ENCODE results near the gene DOK6. TPM values are rescaled to one million over a fixed set of nuclear protein-coding genes. Genes with fewer than 3 reads are reported as not detected.

Gene DOK6
- total RNA-seq, 6 donors from 2014 or later: 0.89 to 6.1 (median 1.9) TPM

- DNase-seq: no peak
- WGBS, 2 donors: 84 to 89% methylated on average over 17 to 19 of the region's 19 CpGs
- H3K9me3 ChIP-seq: no peaks in the 10 kb centered on the region
- no peak overlapping the region for H3K27ac ChIP-seq
- no peaks in the 10 kb centered on the region for H3K27me3 ChIP-seq
- no peaks in the 10 kb centered on the region for H3K4me1 ChIP-seq
- TF ChIP-seq POLR2AphosphoS5 (IDR thresholded peaks at IDR 0.05) (no peak), EP300 (IDR thresholded peaks at IDR 0.05) (no peak), POLR2A (IDR thresholded peaks at IDR 0.05) (no peak)
- TF ChIP-seq, protein P1, sequence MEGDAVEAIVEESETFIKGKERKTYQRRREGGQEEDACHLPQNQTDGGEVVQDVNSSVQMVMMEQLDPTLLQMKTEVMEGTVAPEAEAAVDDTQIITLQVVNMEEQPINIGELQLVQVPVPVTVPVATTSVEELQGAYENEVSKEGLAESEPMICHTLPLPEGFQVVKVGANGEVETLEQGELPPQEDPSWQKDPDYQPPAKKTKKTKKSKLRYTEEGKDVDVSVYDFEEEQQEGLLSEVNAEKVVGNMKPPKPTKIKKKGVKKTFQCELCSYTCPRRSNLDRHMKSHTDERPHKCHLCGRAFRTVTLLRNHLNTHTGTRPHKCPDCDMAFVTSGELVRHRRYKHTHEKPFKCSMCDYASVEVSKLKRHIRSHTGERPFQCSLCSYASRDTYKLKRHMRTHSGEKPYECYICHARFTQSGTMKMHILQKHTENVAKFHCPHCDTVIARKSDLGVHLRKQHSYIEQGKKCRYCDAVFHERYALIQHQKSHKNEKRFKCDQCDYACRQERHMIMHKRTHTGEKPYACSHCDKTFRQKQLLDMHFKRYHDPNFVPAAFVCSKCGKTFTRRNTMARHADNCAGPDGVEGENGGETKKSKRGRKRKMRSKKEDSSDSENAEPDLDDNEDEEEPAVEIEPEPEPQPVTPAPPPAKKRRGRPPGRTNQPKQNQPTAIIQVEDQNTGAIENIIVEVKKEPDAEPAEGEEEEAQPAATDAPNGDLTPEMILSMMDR (IDR thresholded peaks at IDR 0.05): no peak
- ATAC-seq (ENCODE audit: low FRiP score in 2 of 2): no peak
- H3K36me3 ChIP-seq: no peaks in the 10 kb centered on the region
- H3K4me3 ChIP-seq: no peak overlapping the region
Measured at GRCh38 chr18:69895066-69896047, 494.7 kb downstream of the DOK6 start.

- ATAC-seq (ENCODE audit: low FRiP score in 2 of 2): no peak
- TF ChIP-seq POLR2A (IDR thresholded peaks at IDR 0.05): no peak
- TF ChIP-seq EP300 (IDR thresholded peaks at IDR 0.05): no peak
- TF ChIP-seq, protein P1 (IDR thresholded peaks at IDR 0.05): no peak
- no peak for TF ChIP-seq POLR2AphosphoS5 (IDR thresholded peaks at IDR 0.05)
- no peaks in the 10 kb centered on the region for H3K36me3 ChIP-seq
Measured at GRCh38 chr18:69897397-69898108, 496.9 kb downstream of the DOK6 start.

GRCh38 chr18:69898241-69898861 is 497.7 kb downstream of the DOK6 start:
- Histone ChIP-seq H3K4me3 (no peak overlapping the region), H3K4me1 (no peaks in the 10 kb centered on the region), H3K9me3 (no peaks in the 10 kb centered on the region), H3K36me3 (no peaks in the 10 kb centered on the region), H3K27me3 (no peaks in the 10 kb centered on the region), H3K27ac (no peak overlapping the region)
- no peak for ATAC-seq (ENCODE audit: low FRiP score in 2 of 2)
- WGBS, 2 donors: 62 to 80% methylated on average over 11 of the region's 11 CpGs
- DNase-seq: no peak
- TF ChIP-seq, protein P1 (IDR thresholded peaks at IDR 0.05): no peak
- TF ChIP-seq POLR2A (IDR thresholded peaks at IDR 0.05) (no peak), EP300 (IDR thresholded peaks at IDR 0.05) (no peak), POLR2AphosphoS5 (IDR thresholded peaks at IDR 0.05) (no peak)

More at GRCh38 chr18:69897397-69898108, 496.9 kb downstream of the DOK6 start:
- no peak for DNase-seq
- H3K27me3 ChIP-seq: no peaks in the 10 kb centered on the region
- H3K4me3 ChIP-seq: no peak overlapping the region
- H3K9me3 ChIP-seq: no peaks in the 10 kb centered on the region
- no peak overlapping the region for H3K27ac ChIP-seq
- H3K4me1 ChIP-seq: no peaks in the 10 kb centered on the region
- WGBS, 2 donors: 65 to 83% methylated on average over 7 of the region's 7 CpGs
